ENCODE data around the gene TCOF1.

- TF ChIP-seq CTCF (IDR thresholded peaks at IDR 0.05) (no peak), POLR2A (IDR thresholded peaks at IDR 0.05) (no peak)
These were observed 6.5 kb downstream of the TCOF1 start for GRCh38 chr5:150364004-150364403.
